Esophagus muscularis mucosa (tissue), 4 donors: ENCODE measurements around the gene TBC1D10A. TPM values are rescaled to one million over a fixed set of nuclear protein-coding genes. Genes with fewer than 3 reads are reported as not detected.

Source experiments
- DNase-seq: peaks from one replicate; pipeline ENCODE4 v3.0.0-alpha.2; 2017; ENCODE audit errors: extremely low spot score
- H3K27ac ChIP-seq, 4 donors: fragments of 200-600 bp; sonication (generic); replicated peaks in 1 of 4; 1 replicate in 3 of 4; 2 replicates in 1 of 4; pipeline ENCODE4 v1.5.1; 2016 to 2019; ENCODE audit warnings: mild to moderate bottlenecking in 1 of 4
- H3K27me3 ChIP-seq, 4 donors: fragments of 200-600 bp; sonication (generic); one replicate each; pipeline versions ENCODE4 v1.5.1 to v1.6.0; 2016 to 2019
- H3K36me3 ChIP-seq, 4 donors: fragments of 200-600 bp; sonication (generic); one replicate each; pipeline ENCODE4 v1.5.1; 2016 to 2019
- H3K4me1 ChIP-seq, 4 donors: fragments of 200-600 bp; sonication (generic); one replicate each; pipeline ENCODE4 v1.5.1; 2016 to 2019
- H3K4me3 ChIP-seq, 4 donors: fragments of 200-600 bp; sonication (generic); 1 replicate in 2 of 4; 2 replicates in 2 of 4; pipeline ENCODE4 v1.5.1; 2016 to 2019; ENCODE audit warnings: mild to moderate bottlenecking in 4 of 4, moderate library complexity in 1 of 4
- H3K9me3 ChIP-seq, 4 donors: fragments of 200-600 bp; sonication (generic); 1 replicate in 3 of 4; 2 replicates in 1 of 4; pipeline ENCODE4 v1.5.1; 2016 to 2019
- EP300 ChIP-seq: sonication (generic); formaldehyde crosslinking; IDR thresholded peaks from one replicate; pipeline ENCODE4 v1.6.1; 2017; ENCODE audit warnings: antibody characterized with exemption
- POLR2A ChIP-seq: fragments of 450-650 bp; IDR thresholded peaks from one replicate; pipeline ENCODE4 v1.6.1; 2017; ENCODE audit warnings: antibody characterized with exemption, moderate library complexity, mild to moderate bottlenecking, low read depth
- POLR2AphosphoS5 ChIP-seq, 2 donors: sonication (generic); formaldehyde crosslinking; IDR thresholded peaks; one replicate each; pipeline ENCODE4 v1.6.1; 2017; ENCODE audit warnings: antibody characterized with exemption in 2 of 2
- WGBS: methylation state at CpG from one replicate; pipeline ENCODE4 v1.1.5; 2018; 5-methylcytosine and 5-hydroxymethylcytosine counted together
- intact Hi-C: fragments of 100-400 bp; cut with DNase I; formaldehyde crosslinking; loops from one replicate; pipeline ENCODE4 v1.15.1; 2023
- total RNA-seq, 4 donors: library from RNA; depleted of rRNA; stranded (reverse); fragments of >200 nt; gene quantifications; one replicate each; pipeline versions ENCODE4 v1.1.0 to v1.2.1, GENCODE V29; 2016
- TF ChIP-seq, protein P1 (sequence below), 3 experiments: fragments of 200-600 bp in 2 of 3; fragments of 450-650 bp in 1 of 3; sonication (generic) in 2 of 3; IDR thresholded peaks; one replicate each; pipeline ENCODE4 v1.5.1; 2017 to 2019; ENCODE audit warnings: antibody characterized with exemption in 3 of 3, mild to moderate bottlenecking in 2 of 3, moderate library complexity in 1 of 3

TBC1D10A gene
- total RNA-seq, 4 donors from 2014 or later, result 29.5 to 40.3 (median 38.0) TPM

DNA sequence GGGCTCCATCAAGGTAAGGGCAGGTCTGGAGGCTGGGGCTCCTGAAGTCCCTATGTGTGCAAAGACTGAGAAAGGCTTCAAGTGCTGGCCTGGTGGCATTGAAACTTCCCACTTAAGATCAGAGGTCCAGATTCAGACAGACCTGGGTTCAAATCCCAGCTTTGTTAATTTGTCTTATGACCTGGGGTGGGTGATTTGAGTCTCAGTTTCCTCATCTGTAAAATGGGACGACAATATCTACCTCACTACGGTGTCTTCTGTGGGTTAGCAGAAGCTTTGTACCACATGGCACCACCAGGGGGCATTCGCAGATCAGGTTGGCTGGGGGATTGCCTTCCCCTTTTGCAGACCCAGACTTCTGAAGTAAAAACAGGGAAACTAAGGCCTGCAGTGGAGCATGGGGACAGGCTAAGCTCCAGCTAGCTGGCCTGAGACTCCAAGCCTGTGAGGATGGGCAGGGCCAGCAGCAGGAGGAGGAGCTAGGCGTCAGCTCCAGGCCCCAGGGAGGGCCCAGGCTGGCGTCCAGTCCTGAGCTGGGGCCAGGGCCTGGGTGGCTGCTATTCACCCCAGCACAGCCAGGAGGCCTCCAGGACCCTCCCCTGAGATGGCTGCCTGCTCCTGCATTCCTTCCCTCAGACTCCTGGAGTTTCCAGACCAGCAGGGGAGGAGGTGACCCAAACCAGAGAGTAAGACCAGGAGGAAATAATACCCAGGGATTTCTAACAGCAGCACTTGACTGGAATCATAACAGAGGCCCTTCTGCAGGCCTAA is 38.9 kb downstream of the TBC1D10A start:
- no peak for DNase-seq
- 11% methylated on average over 3 of the region's 5 CpGs for WGBS
- peak; percentile 87 to 90 for TF ChIP-seq POLR2AphosphoS5 (IDR thresholded peaks at IDR 0.05)
- TF ChIP-seq, protein P1, sequence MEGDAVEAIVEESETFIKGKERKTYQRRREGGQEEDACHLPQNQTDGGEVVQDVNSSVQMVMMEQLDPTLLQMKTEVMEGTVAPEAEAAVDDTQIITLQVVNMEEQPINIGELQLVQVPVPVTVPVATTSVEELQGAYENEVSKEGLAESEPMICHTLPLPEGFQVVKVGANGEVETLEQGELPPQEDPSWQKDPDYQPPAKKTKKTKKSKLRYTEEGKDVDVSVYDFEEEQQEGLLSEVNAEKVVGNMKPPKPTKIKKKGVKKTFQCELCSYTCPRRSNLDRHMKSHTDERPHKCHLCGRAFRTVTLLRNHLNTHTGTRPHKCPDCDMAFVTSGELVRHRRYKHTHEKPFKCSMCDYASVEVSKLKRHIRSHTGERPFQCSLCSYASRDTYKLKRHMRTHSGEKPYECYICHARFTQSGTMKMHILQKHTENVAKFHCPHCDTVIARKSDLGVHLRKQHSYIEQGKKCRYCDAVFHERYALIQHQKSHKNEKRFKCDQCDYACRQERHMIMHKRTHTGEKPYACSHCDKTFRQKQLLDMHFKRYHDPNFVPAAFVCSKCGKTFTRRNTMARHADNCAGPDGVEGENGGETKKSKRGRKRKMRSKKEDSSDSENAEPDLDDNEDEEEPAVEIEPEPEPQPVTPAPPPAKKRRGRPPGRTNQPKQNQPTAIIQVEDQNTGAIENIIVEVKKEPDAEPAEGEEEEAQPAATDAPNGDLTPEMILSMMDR (IDR thresholded peaks at IDR 0.05), result peak; percentile 67 to 92 (median 82)
- no peak for TF ChIP-seq EP300
- Histone ChIP-seq H3K4me3 (peak overlapping the region; percentile 76 to 99 (median 92)), H3K27ac (peak overlapping the region; percentile 94 to 99 (median 98)), H3K36me3 (peaks cover 14 to 54% (median 38%) of the 10 kb centered on the region in 4 donors), H3K27me3 (no peaks in the 10 kb centered on the region), H3K9me3 (no peaks in the 10 kb centered on the region), H3K4me1 (peaks cover 41 to 52% (median 50%) of the 10 kb centered on the region in 4 donors)
- intact Hi-C loops, result loop anchor here (1.0 to 2.0 kb wide), 3 partner anchors 39 to 98 kb away; partner anchors contain the start of gene TBC1D10A

DNA sequence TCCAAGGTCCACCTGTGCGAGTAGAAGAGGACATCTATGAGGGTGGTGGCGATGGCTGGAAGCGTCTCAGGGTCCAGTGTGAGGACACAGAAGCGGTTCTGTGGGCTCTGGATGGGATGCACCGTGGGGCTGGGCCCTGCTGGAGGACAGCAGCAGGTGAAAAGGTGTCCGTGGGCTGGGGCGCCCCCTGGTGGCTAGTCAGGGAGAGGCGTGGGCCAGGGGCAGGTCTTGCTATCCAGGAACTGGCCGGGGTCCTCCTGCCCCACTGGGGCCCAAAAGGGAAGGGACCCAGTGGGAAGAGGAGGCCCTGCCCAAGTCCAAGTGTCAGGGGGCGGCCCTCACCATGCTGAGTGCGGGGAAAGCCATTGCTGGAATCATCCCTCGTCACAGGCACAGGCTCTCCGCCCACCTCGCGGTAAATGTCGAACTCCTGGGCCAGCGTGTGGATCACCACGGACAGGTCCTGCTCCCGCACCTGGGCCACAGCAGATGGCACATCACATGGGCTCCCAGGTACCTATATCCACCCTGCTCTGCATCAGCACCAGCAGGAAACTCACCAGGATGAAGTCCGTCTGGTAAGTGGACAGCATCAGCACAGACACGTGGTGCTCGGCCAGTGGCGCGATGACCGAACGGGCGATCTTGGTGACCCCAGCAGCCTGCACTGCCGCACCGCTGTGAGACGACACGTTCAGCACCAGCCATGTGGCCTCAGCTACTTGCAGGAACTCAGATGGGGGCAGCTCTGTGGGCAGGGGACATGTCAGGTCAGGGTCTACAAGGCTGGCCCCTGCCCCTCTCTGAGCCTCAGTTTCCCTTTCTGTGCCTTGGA is 39.7 kb downstream of the TBC1D10A start:
- H3K4me3 ChIP-seq, result no peak overlapping the region
- no peak for DNase-seq
- H3K36me3 ChIP-seq, result peaks cover 14 to 52% (median 30%) of the 10 kb centered on the region in 4 donors
- H3K9me3 ChIP-seq, result no peaks in the 10 kb centered on the region
- intact Hi-C loops, result loop anchor here (2.0 kb wide), 1 partner anchor 72 kb away; no protein-coding TSS in a partner anchor
- H3K27ac ChIP-seq, result no peak overlapping the region
- no peak for TF ChIP-seq POLR2AphosphoS5 (IDR thresholded peaks at IDR 0.05)
- TF ChIP-seq, protein P1 (IDR thresholded peaks at IDR 0.05), result peak; percentile 76 to 89 (median 77)
- WGBS, result 36% methylated on average over 9 of the region's 31 CpGs
- peaks cover 37 to 46% (median 45%) of the 10 kb centered on the region in 4 donors for H3K4me1 ChIP-seq
- no peaks in the 10 kb centered on the region for H3K27me3 ChIP-seq

DNA sequence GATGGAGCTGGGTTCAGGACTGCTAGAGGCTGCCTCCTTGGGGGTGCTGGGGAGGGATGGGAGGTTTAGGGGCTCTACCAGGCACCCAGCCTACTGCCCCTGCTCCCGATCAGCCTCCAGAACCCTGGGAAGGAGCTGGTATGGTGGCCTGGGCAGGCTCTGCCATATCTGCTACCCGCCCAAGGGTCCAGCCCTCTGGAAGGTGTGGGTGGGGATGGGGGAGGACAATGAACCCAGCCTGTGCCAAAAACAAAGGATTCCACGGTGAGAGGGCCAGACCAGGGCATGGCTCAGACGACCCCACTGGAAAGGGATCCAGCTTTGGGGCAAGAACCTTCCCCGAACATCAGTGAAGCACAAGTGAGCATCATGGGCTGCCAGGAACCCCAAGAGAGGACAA is 40.4 kb downstream of the TBC1D10A start:
- Histone ChIP-seq H3K4me1 (peaks cover 30 to 39% (median 38%) of the 10 kb centered on the region in 4 donors), H3K27ac (no peak overlapping the region), H3K27me3 (no peaks in the 10 kb centered on the region), H3K4me3 (no peak overlapping the region), H3K9me3 (no peaks in the 10 kb centered on the region), H3K36me3 (peaks cover 14 to 49% (median 29%) of the 10 kb centered on the region in 4 donors)
- TF ChIP-seq POLR2AphosphoS5 (IDR thresholded peaks at IDR 0.05) (no peak), EP300 (no peak), POLR2A (no peak)
- TF ChIP-seq, protein P1 (IDR thresholded peaks at IDR 0.05), result no peak
- no peak for DNase-seq
- intact Hi-C loops, result loop anchor here (2.0 kb wide), 1 partner anchor 72 kb away; no protein-coding TSS in a partner anchor
- 87% methylated on average over 4 of the region's 5 CpGs for WGBS

DNA sequence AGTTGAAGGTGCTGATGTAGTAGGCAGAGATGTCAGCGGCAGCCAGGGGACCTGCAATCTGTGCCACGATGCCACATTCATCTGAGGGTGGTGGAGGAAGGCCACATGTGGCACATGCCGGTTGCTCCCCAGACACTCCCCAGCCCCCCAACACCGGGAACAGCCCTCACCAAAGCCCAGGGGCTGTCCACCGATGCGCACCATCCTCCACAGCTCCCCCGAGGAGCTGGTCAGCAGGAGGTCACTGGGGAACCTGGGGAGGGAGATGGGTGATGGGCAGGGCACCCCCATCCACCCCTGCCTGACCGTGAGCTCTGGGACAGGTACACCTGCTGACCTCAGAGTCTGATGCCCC is 40.9 kb downstream of the TBC1D10A start:
- peaks cover 14 to 49% (median 29%) of the 10 kb centered on the region in 4 donors for H3K36me3 ChIP-seq
- peaks cover 25 to 34% (median 33%) of the 10 kb centered on the region in 4 donors for H3K4me1 ChIP-seq
- no peak for DNase-seq
- no peak overlapping the region for H3K4me3 ChIP-seq
- intact Hi-C loops, result loop anchor here (2.0 kb wide), 1 partner anchor 73 kb away; no protein-coding TSS in a partner anchor
- no peaks in the 10 kb centered on the region for H3K9me3 ChIP-seq
- no peaks in the 10 kb centered on the region for H3K27me3 ChIP-seq
- TF ChIP-seq EP300, result no peak
- no peak for TF ChIP-seq POLR2AphosphoS5 (IDR thresholded peaks at IDR 0.05)
- no peak for TF ChIP-seq POLR2A
- TF ChIP-seq, protein P1 (IDR thresholded peaks at IDR 0.05), result no peak
- H3K27ac ChIP-seq, result no peak overlapping the region
- 100% methylated on average over 1 of the region's 8 CpGs for WGBS
